Mesendoderm (in vitro differentiated cells): ENCODE measurements around the gene FADS3.

Source experiments
- DNase-seq: peaks from one replicate; pipeline ENCODE4 v3.0.0; 2013
- H2AK5ac ChIP-seq: 2 replicates; pipeline ENCODE4 v1.6.1; 2013; ENCODE audit warnings: low read length, inconsistent platforms
- H2BK120ac ChIP-seq: 2 replicates; pipeline ENCODE4 v1.6.1; 2013; ENCODE audit warnings: low read depth, mild to moderate bottlenecking, low read length, moderate library complexity, mixed read lengths
- H2BK15ac ChIP-seq: replicated peaks from 2 replicates; pipeline ENCODE4 v1.6.1; 2013; ENCODE audit warnings: low read depth, mild to moderate bottlenecking, moderate library complexity
- H2BK5ac ChIP-seq: 2 replicates; pipeline ENCODE4 v1.6.1; 2013; ENCODE audit warnings: low read length, inconsistent platforms
- H3K18ac ChIP-seq: 2 replicates; pipeline ENCODE4 v1.6.1; 2013; ENCODE audit warnings: mild to moderate bottlenecking, low read length, mixed read lengths
- H3K23ac ChIP-seq: one replicate; pipeline ENCODE4 v1.6.1; 2013; ENCODE audit warnings: low read length
- H3K27ac ChIP-seq: 2 replicates; pipeline ENCODE4 v1.5.1; 2013; ENCODE audit warnings: low read depth, mild to moderate bottlenecking, inconsistent platforms, low read length, moderate library complexity
- H3K27me3 ChIP-seq: 2 replicates; pipeline ENCODE4 v1.6.1; 2013; ENCODE audit warnings: low read length, control low read depth, mild to moderate bottlenecking, inconsistent platforms; ENCODE audit not compliant: insufficient read depth, poor library complexity
- H3K36me3 ChIP-seq: 2 replicates; pipeline ENCODE4 v1.6.1; 2013; ENCODE audit warnings: low read length, inconsistent platforms; ENCODE audit not compliant: control insufficient read depth, insufficient read depth
- H3K4ac ChIP-seq: one replicate; pipeline ENCODE4 v1.6.1; 2013; ENCODE audit warnings: low read depth, mild to moderate bottlenecking, low read length, moderate library complexity
- H3K4me1 ChIP-seq: 2 replicates; pipeline ENCODE4 v1.6.1; 2013; ENCODE audit warnings: low read depth, low read length, inconsistent platforms; ENCODE audit not compliant: control insufficient read depth
- H3K4me2 ChIP-seq: 2 replicates; pipeline ENCODE4 v1.6.1; 2013; ENCODE audit warnings: low read length
- H3K4me3 ChIP-seq: 2 replicates; pipeline ENCODE4 v1.5.1; 2013; ENCODE audit warnings: mild to moderate bottlenecking, low read length
- H3K56ac ChIP-seq: one replicate; pipeline ENCODE4 v1.6.1; 2013; ENCODE audit warnings: low read length
- H3K79me1 ChIP-seq: 2 replicates; pipeline ENCODE4 v1.6.1; 2013; ENCODE audit warnings: low read length, inconsistent platforms
- H3K79me2 ChIP-seq: 2 replicates; pipeline ENCODE4 v1.6.1; 2013; ENCODE audit warnings: mild to moderate bottlenecking, low read length; ENCODE audit not compliant: control insufficient read depth, insufficient read depth
- H3K9ac ChIP-seq: 2 replicates; pipeline ENCODE4 v1.6.1; 2013; ENCODE audit warnings: low read length, inconsistent platforms
- H4K5ac ChIP-seq: one replicate; pipeline ENCODE4 v1.6.1; 2013; ENCODE audit warnings: low read length
- H4K8ac ChIP-seq: one replicate; pipeline ENCODE4 v1.6.1; 2013; ENCODE audit warnings: low read depth, mild to moderate bottlenecking, control low read depth, low read length, moderate library complexity
- WGBS: extraction: QIAGEN DNeasy Blood & Tissue Kit; methylation state at CpG from one replicate; pipeline ENCODE4 v1.1.7; 2013; ENCODE audit warnings: low lambda C conversion rate, missing lambda C conversion rate; ENCODE audit not compliant: insufficient coverage; ENCODE audit errors: extremely low coverage; 5-methylcytosine and 5-hydroxymethylcytosine counted together

FADS3 gene

GRCh38 chr11:61907282-61907681 lies 15.9 kb upstream of the FADS3 start:
- H4K5ac ChIP-seq, result no peak overlapping the region
- H3K56ac ChIP-seq, result peak overlapping the region; percentile 34
- H3K79me2 ChIP-seq, result no peaks in the 10 kb centered on the region
- H3K4ac ChIP-seq, result no peak overlapping the region
- H2AK5ac ChIP-seq, result no peak overlapping the region
- H3K23ac ChIP-seq, result no peak overlapping the region
- H3K4me1 ChIP-seq, result peaks cover 10% of the 10 kb centered on the region
- H3K27ac ChIP-seq, result no peak overlapping the region
- no peak overlapping the region for H3K9ac ChIP-seq
- no peaks in the 10 kb centered on the region for H3K27me3 ChIP-seq
- H3K4me3 ChIP-seq, result no peak overlapping the region
- no peak overlapping the region for H2BK5ac ChIP-seq
- H2BK15ac ChIP-seq, result no peak overlapping the region
- H3K36me3 ChIP-seq, result no peaks in the 10 kb centered on the region
- no peak for DNase-seq
- H3K4me2 ChIP-seq, result no peak overlapping the region
- H3K18ac ChIP-seq, result no peak overlapping the region
- no peaks in the 10 kb centered on the region for H3K79me1 ChIP-seq
- H4K8ac ChIP-seq, result no peak overlapping the region
- no peak overlapping the region for H2BK120ac ChIP-seq
- WGBS, result no CpG with 5 or more reads among the region's 19 CpGs

GRCh38 chr11:61906522-61906909 lies 15.2 kb upstream of the FADS3 start:
- no peaks in the 10 kb centered on the region for H3K79me1 ChIP-seq
- H3K23ac ChIP-seq, result no peak overlapping the region
- no peak overlapping the region for H3K27ac ChIP-seq
- H4K5ac ChIP-seq, result no peak overlapping the region
- WGBS, result no CpG with 5 or more reads among the region's 14 CpGs
- H3K4me2 ChIP-seq, result no peak overlapping the region
- no peaks in the 10 kb centered on the region for H3K79me2 ChIP-seq
- H3K9ac ChIP-seq, result no peak overlapping the region
- no peak overlapping the region for H2BK120ac ChIP-seq
- no peak overlapping the region for H2BK15ac ChIP-seq
- no peak overlapping the region for H2AK5ac ChIP-seq
- H3K56ac ChIP-seq, result peak overlapping the region; percentile 49
- no peak for DNase-seq
- peaks cover 10% of the 10 kb centered on the region for H3K4me1 ChIP-seq
- H3K4me3 ChIP-seq, result no peak overlapping the region
- H3K4ac ChIP-seq, result no peak overlapping the region
- no peak overlapping the region for H2BK5ac ChIP-seq
- H3K18ac ChIP-seq, result no peak overlapping the region
- no peak overlapping the region for H4K8ac ChIP-seq
- H3K36me3 ChIP-seq, result no peaks in the 10 kb centered on the region
- H3K27me3 ChIP-seq, result no peaks in the 10 kb centered on the region

- Histone ChIP-seq H4K8ac (no peak overlapping the region), H3K27me3 (no peaks in the 10 kb centered on the region), H3K18ac (no peak overlapping the region), H3K36me3 (no peaks in the 10 kb centered on the region), H3K23ac (no peak overlapping the region), H3K56ac (peak overlapping the region; percentile 49), H3K79me1 (no peaks in the 10 kb centered on the region), H3K4me2 (no peak overlapping the region), H2BK15ac (no peak overlapping the region), H3K4me1 (peaks cover 10% of the 10 kb centered on the region), H3K79me2 (no peaks in the 10 kb centered on the region), H3K4ac (no peak overlapping the region), H2BK120ac (no peak overlapping the region), H2BK5ac (no peak overlapping the region), H2AK5ac (no peak overlapping the region), H4K5ac (no peak overlapping the region), H3K4me3 (no peak overlapping the region), H3K9ac (no peak overlapping the region), H3K27ac (no peak overlapping the region)
- WGBS, result no CpG with 5 or more reads among the region's 14 CpGs
- DNase-seq, result no peak
Observed at GRCh38 chr11:61905801-61906521, 14.6 kb upstream of the FADS3 start.

DNA sequence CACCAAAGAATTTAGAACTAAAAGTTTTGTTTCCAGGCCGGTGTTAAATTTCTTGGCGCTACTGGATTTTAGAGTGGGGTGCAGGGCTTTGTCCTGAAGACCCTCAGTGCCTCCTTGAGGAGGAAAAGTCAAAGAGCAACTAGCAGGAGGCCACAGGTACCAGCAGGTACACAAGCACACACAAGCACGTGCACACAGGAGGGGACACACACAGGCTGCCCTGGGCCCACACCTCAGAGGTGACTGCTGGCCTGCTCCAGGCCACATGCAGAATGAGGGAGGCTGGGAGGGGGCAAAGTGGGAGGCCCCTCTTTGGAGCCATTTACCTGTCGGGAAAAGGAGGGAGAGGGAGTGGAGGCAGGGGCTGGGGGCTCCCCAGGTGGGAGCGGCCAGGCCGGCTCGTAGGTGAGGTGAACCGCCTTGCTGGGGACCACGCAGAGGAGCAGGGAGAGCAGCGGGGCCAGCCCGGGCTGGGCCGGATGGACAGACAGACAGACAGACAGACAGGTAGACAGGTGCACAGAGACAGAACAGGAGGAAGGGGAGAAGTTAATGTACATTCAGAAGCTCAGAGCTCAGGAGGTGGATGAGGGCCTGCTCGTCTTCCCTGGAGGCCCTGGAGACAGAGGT lies 13.8 kb upstream of the FADS3 start:
- Histone ChIP-seq H3K56ac (no peak overlapping the region), H3K27ac (no peak overlapping the region), H3K27me3 (no peaks in the 10 kb centered on the region), H2AK5ac (no peak overlapping the region), H3K79me1 (no peaks in the 10 kb centered on the region), H3K9ac (peak overlapping the region; percentile 12), H3K4me3 (no peak overlapping the region), H3K36me3 (no peaks in the 10 kb centered on the region), H2BK120ac (no peak overlapping the region), H3K79me2 (no peaks in the 10 kb centered on the region), H4K8ac (no peak overlapping the region), H3K4me1 (peaks cover 10% of the 10 kb centered on the region), H3K4me2 (no peak overlapping the region), H4K5ac (no peak overlapping the region), H2BK5ac (no peak overlapping the region), H3K4ac (no peak overlapping the region), H3K23ac (no peak overlapping the region), H3K18ac (no peak overlapping the region), H2BK15ac (no peak overlapping the region)
- no CpG with 5 or more reads among the region's 13 CpGs for WGBS
- no peak for DNase-seq

DNA sequence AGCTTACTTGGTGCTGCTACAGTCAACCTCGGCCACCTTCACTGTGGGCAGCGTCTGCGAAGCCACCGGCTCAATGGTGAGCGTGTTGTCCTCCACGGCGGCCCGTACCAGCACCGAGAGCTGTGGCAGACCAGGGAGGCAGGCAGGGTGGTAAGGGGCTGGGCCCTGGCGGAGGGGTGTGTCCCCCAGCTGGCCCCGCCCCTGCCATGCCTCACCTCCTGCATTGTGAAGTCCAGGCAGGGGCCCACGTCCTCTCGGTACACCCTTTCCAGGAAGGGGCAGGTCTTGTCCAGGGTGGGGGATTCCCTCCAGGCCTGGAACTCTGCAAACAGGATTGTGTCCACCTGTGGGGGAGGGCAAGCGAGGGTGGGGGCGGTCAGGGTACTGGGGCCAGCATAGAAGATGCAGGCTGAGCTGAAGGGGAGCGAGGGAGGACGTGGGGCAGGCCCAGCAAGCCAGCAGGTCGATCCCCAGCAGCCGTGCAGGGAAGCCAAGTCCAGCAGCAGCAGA lies 13.2 kb upstream of the FADS3 start:
- Histone ChIP-seq H3K4me2 (peak overlapping the region; percentile 81), H2AK5ac (no peak overlapping the region), H3K27me3 (no peaks in the 10 kb centered on the region), H2BK15ac (no peak overlapping the region), H3K23ac (no peak overlapping the region), H3K4ac (no peak overlapping the region), H4K5ac (no peak overlapping the region), H2BK120ac (no peak overlapping the region), H4K8ac (no peak overlapping the region), H3K9ac (peak overlapping the region; percentile 70), H2BK5ac (no peak overlapping the region), H3K79me1 (no peaks in the 10 kb centered on the region), H3K56ac (peak overlapping the region; percentile 90), H3K4me3 (no peak overlapping the region), H3K27ac (no peak overlapping the region), H3K4me1 (peaks cover 10% of the 10 kb centered on the region), H3K79me2 (no peaks in the 10 kb centered on the region), H3K36me3 (no peaks in the 10 kb centered on the region), H3K18ac (no peak overlapping the region)
- no CpG with 5 or more reads among the region's 19 CpGs for WGBS
- DNase-seq, result peak; percentile 64
